ENCODE data around the gene LRMDA. TPM values are rescaled to one million over a fixed set of nuclear protein-coding genes. Genes with fewer than 3 reads are reported as not detected.

The LRMDA gene
- total and polyA plus RNA-seq, 2 of the 8 experiments (the other 6 are each of a cell fraction or from before 2014, with no cell fraction given) = 0.86 to 2.8 TPM

DNA sequence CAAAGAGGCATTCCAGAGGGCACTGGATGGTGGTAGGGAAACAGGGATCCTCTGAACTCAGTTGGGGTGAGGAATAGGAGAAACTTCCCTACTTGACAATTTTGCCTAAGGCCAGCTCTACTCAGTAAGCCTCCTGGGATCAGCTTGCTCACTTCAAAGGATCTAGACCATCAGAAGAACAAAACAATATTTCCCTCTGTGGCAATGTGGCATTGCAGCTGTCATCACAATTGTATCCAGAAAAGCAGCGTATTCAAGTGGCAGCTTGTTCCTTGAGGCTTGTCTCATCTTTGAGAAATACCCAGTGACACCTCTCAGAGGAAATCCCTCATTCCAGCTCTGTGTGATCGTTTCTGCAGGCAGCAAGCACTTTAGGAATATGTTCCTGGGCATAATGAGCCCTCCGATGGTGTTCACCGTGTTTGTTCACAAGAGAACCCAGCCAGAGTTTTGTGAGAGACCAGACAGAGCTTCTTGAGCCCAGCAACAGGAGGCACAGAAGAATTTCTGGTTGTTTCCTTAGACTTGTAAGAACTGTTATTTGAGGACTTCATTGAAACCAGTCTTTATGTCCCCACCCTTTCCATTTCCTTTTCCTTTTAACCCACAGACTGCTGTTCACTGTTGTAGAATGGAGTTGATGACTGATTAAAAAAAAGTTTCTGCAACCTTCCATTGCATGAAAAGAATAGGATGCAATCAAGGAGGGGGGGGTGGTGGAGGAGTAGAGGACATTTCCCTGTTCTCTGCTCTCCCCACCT lies 747.3 kb downstream of the LRMDA start (continued):
- TF ChIP-seq, protein P1, sequence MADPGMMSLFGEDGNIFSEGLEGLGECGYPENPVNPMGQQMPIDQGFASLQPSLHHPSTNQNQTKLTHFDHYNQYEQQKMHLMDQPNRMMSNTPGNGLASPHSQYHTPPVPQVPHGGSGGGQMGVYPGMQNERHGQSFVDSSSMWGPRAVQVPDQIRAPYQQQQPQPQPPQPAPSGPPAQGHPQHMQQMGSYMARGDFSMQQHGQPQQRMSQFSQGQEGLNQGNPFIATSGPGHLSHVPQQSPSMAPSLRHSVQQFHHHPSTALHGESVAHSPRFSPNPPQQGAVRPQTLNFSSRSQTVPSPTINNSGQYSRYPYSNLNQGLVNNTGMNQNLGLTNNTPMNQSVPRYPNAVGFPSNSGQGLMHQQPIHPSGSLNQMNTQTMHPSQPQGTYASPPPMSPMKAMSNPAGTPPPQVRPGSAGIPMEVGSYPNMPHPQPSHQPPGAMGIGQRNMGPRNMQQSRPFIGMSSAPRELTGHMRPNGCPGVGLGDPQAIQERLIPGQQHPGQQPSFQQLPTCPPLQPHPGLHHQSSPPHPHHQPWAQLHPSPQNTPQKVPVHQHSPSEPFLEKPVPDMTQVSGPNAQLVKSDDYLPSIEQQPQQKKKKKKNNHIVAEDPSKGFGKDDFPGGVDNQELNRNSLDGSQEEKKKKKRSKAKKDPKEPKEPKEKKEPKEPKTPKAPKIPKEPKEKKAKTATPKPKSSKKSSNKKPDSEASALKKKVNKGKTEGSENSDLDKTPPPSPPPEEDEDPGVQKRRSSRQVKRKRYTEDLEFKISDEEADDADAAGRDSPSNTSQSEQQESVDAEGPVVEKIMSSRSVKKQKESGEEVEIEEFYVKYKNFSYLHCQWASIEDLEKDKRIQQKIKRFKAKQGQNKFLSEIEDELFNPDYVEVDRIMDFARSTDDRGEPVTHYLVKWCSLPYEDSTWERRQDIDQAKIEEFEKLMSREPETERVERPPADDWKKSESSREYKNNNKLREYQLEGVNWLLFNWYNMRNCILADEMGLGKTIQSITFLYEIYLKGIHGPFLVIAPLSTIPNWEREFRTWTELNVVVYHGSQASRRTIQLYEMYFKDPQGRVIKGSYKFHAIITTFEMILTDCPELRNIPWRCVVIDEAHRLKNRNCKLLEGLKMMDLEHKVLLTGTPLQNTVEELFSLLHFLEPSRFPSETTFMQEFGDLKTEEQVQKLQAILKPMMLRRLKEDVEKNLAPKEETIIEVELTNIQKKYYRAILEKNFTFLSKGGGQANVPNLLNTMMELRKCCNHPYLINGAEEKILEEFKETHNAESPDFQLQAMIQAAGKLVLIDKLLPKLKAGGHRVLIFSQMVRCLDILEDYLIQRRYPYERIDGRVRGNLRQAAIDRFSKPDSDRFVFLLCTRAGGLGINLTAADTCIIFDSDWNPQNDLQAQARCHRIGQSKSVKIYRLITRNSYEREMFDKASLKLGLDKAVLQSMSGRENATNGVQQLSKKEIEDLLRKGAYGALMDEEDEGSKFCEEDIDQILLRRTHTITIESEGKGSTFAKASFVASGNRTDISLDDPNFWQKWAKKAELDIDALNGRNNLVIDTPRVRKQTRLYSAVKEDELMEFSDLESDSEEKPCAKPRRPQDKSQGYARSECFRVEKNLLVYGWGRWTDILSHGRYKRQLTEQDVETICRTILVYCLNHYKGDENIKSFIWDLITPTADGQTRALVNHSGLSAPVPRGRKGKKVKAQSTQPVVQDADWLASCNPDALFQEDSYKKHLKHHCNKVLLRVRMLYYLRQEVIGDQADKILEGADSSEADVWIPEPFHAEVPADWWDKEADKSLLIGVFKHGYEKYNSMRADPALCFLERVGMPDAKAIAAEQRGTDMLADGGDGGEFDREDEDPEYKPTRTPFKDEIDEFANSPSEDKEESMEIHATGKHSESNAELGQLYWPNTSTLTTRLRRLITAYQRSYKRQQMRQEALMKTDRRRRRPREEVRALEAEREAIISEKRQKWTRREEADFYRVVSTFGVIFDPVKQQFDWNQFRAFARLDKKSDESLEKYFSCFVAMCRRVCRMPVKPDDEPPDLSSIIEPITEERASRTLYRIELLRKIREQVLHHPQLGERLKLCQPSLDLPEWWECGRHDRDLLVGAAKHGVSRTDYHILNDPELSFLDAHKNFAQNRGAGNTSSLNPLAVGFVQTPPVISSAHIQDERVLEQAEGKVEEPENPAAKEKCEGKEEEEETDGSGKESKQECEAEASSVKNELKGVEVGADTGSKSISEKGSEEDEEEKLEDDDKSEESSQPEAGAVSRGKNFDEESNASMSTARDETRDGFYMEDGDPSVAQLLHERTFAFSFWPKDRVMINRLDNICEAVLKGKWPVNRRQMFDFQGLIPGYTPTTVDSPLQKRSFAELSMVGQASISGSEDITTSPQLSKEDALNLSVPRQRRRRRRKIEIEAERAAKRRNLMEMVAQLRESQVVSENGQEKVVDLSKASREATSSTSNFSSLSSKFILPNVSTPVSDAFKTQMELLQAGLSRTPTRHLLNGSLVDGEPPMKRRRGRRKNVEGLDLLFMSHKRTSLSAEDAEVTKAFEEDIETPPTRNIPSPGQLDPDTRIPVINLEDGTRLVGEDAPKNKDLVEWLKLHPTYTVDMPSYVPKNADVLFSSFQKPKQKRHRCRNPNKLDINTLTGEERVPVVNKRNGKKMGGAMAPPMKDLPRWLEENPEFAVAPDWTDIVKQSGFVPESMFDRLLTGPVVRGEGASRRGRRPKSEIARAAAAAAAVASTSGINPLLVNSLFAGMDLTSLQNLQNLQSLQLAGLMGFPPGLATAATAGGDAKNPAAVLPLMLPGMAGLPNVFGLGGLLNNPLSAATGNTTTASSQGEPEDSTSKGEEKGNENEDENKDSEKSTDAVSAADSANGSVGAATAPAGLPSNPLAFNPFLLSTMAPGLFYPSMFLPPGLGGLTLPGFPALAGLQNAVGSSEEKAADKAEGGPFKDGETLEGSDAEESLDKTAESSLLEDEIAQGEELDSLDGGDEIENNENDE (IDR thresholded peaks at IDR 0.05; ENCODE audit: insufficient replicate concordance, low read length) = no peak
